Naive thymus-derived CD4-positive, alpha-beta T cell (primary cell): Measurements from ENCODE around the gene BBS9. TPM values are rescaled to one million over a fixed set of nuclear protein-coding genes. Genes with fewer than 3 reads are reported as not detected.

Experiments used
- ATAC-seq: fragments of 150-1000 bp; cut with Tn5 transposase; 2 replicates; pipeline ENCODE4 v1.10.0; 2021; ENCODE audit warnings: mild to moderate bottlenecking, moderate library complexity
- CTCF ChIA-PET: fragments of 350-600 bp; sonication (Branson Sonifier 250); formaldehyde crosslinking; loops from one replicate; lab custom pipeline; 2021; ENCODE audit warnings: antibody characterized with exemption; lab: Charles Lee
- POLR2A ChIA-PET: fragments of 350-600 bp; sonication (Branson Sonifier 250); formaldehyde crosslinking; loops from one replicate; lab custom pipeline; 2021; ENCODE audit warnings: antibody characterized with exemption, inconsistent platforms; lab: Charles Lee
- DNase-seq, 9 donors: peaks; one replicate each; pipeline versions ENCODE4 v3.0.0 to v3.0.0-alpha.2; 2020 to 2022; ENCODE audit warnings: mixed read lengths in 1 of 9
- H3K27ac ChIP-seq: one replicate; pipeline ENCODE4 v1.7.0; 2013; ENCODE audit warnings: mild to moderate bottlenecking, low read depth, low read length, moderate library complexity
- H3K27me3 ChIP-seq, 2 donors: one replicate each; pipeline ENCODE4 v1.7.0; 2013; ENCODE audit warnings: low read length in 2 of 2, mild to moderate bottlenecking in 2 of 2, moderate library complexity in 2 of 2; ENCODE audit not compliant: control insufficient read depth in 2 of 2, insufficient read depth in 2 of 2
- H3K36me3 ChIP-seq, 3 experiments: 1 replicate in 2 of 3; 2 replicates in 1 of 3; pipeline ENCODE4 v1.7.0; 2013; ENCODE audit warnings: low read length in 3 of 3, mild to moderate bottlenecking in 3 of 3, moderate library complexity in 1 of 3; ENCODE audit not compliant: insufficient read depth in 3 of 3, control insufficient read depth in 2 of 3
- H3K4me1 ChIP-seq, 2 donors: one replicate each; pipeline ENCODE4 v1.7.0; 2013; ENCODE audit warnings: low read length in 2 of 2, mild to moderate bottlenecking in 2 of 2, moderate library complexity in 1 of 2; ENCODE audit not compliant: control insufficient read depth in 2 of 2, insufficient read depth in 2 of 2
- H3K4me3 ChIP-seq: 2 replicates; pipeline ENCODE4 v1.7.0; 2013; ENCODE audit warnings: mild to moderate bottlenecking, low read length
- H3K9me3 ChIP-seq, 3 experiments: 1 replicate in 2 of 3; 2 replicates in 1 of 3; pipeline ENCODE4 v1.7.0; 2013; ENCODE audit warnings: low read length in 3 of 3; ENCODE audit not compliant: control insufficient read depth in 2 of 3
- H3K27ac Mint-ChIP-seq, 9 donors: one replicate each; pipeline ENCODE4 v1.8.0; 2020 to 2022; ENCODE audit warnings: mixed read lengths in 9 of 9, mild to moderate bottlenecking in 8 of 9, moderate library complexity in 5 of 9, inconsistent platforms in 2 of 9
- H3K27me3 Mint-ChIP-seq, 5 donors: one replicate each; pipeline ENCODE4 v1.8.0; 2021 to 2022; ENCODE audit warnings: mixed read lengths in 5 of 5, mild to moderate bottlenecking in 1 of 5
- H3K36me3 Mint-ChIP-seq, 5 donors: one replicate each; pipeline ENCODE4 v1.8.0; 2020 to 2022; ENCODE audit warnings: mixed read lengths in 5 of 5, mild to moderate bottlenecking in 3 of 5, inconsistent platforms in 1 of 5
- H3K4me1 Mint-ChIP-seq, 7 donors: one replicate each; pipeline ENCODE4 v1.8.0; 2020 to 2022; ENCODE audit warnings: mixed read lengths in 7 of 7, mild to moderate bottlenecking in 3 of 7, inconsistent platforms in 1 of 7
- H3K4me3 Mint-ChIP-seq, 10 donors: one replicate each; pipeline ENCODE4 v1.8.0; 2020 to 2022; ENCODE audit warnings: mild to moderate bottlenecking in 10 of 10, mixed read lengths in 10 of 10, moderate library complexity in 6 of 10, inconsistent platforms in 2 of 10
- H3K9me3 Mint-ChIP-seq, 11 donors: one replicate each; pipeline ENCODE4 v1.8.0; 2020 to 2022; ENCODE audit warnings: mixed read lengths in 11 of 11, mild to moderate bottlenecking in 4 of 11, inconsistent platforms in 1 of 11, moderate library complexity in 1 of 11
- intact Hi-C, 2 donors: fragments of 100-400 bp; cut with micrococcal nuclease; formaldehyde crosslinking; loops; one replicate each; pipeline ENCODE4 v1.15.1; 2023
- polyA plus RNA-seq, 2 donors: library from polyadenylated mRNA; unstranded; fragments of 300-500 nt; fragmentation: Illumina TruSeq; gene quantifications; one replicate each; pipeline ENCODE4 v1.2.3, GENCODE V29; 2021
- total RNA-seq, 6 experiments: library from RNA in 5 of 6; stranded (reverse) in 5 of 6; gene quantifications; 1 replicate in 5 of 6; 2 replicates in 1 of 6; pipeline ENCODE4 v1.2.3 and lab custom pipeline; 2021 to 2026

The BBS9 gene
- total RNA-seq (10 to 100 TPM; 11.7 to 31.0 (median 28.3) TPM), polyA plus RNA-seq (10 to 100 TPM; 11.1 to 13.1 TPM), total RNA-seq (lab: John Stamatoyannopoulos, UW) (37.8 reads per million, percentile 65 among the genes with 10 or more reads in this experiment)

- no peaks in the 10 kb centered on the region for H3K36me3 ChIP-seq
- Mint-ChIP-seq H3K27ac (peak within 1 kb of the TSS; percentile 84 to 97 (median 91)), H3K9me3 (peaks cover 0 to 3% (median 0%) of the 10 kb centered on the region in 11 donors), H3K36me3 (peaks cover 0 to 4% (median 0%) of the 10 kb centered on the region in 5 donors), H3K4me1 (peaks cover 13 to 36% (median 25%) of the 10 kb centered on the region in 7 donors), H3K4me3 (peak within 1 kb of the TSS; percentile 94 to 99 (median 97)), H3K27me3 (peaks cover 0 to 18% (median 0%) of the 10 kb centered on the region in 5 donors)
- H3K27ac ChIP-seq, result peak within 1 kb of the TSS; percentile 78
- ChIA-PET CTCF (interaction anchor here (1.2 kb wide), 1 partner anchor 21 kb away, joined by 5 read pairs; no protein-coding TSS in a partner anchor), POLR2A (interaction anchor here (0.6 to 1.8 kb wide), 3 partner anchors 67 to 89 kb away, joined by 3 to 9 read pairs (median 5); partner anchors contain the start of gene NT5C3A)
- intact Hi-C loops, result loop anchor here (1.0 to 5.0 kb wide), 12 partner anchors 20 to 1908 kb away; partner anchors contain the start of genes AVL9 (in 2 of the 2), LSM5 (in 2 of the 2), RP9 (in 2 of the 2) and DPY19L1 (in 1 of the 2)
- DNase-seq (peak; percentile 83 to 90 (median 88)), ATAC-seq (peak; percentile 97)
- peak within 1 kb of the TSS; percentile 80 for H3K4me3 ChIP-seq
- H3K9me3 ChIP-seq, result no peaks in the 10 kb centered on the region
- H3K4me1 ChIP-seq, result peaks cover 6 to 9% of the 10 kb centered on the region in 2 donors
- no peaks in the 10 kb centered on the region for H3K27me3 ChIP-seq
Observed at GRCh38 chr7:33128990-33129805, at the start of gene BBS9. TSS of gene BBS9 (plus strand) at chr7:33129564. CDS start at chr7:33146253, 16,689 bp downstream.

GRCh38 chr7:33079763-33080690, 49.3 kb upstream of the BBS9 start:
- ATAC-seq, result no peak
- peaks cover 8 to 22% (median 15%) of the 10 kb centered on the region in 7 donors for H3K4me1 Mint-ChIP-seq
- Histone ChIP-seq H3K9me3 (no peaks in the 10 kb centered on the region), H3K4me3 (no peak overlapping the region), H3K36me3 (no peaks in the 10 kb centered on the region), H3K27ac (no peak overlapping the region), H3K4me1 (peaks cover 12 to 15% of the 10 kb centered on the region in 2 donors), H3K27me3 (no peaks in the 10 kb centered on the region)
- no peaks in the 10 kb centered on the region for H3K36me3 Mint-ChIP-seq
- peaks cover 0 to 40% (median 0%) of the 10 kb centered on the region in 5 donors for H3K27me3 Mint-ChIP-seq
- ChIA-PET CTCF (no interaction called here), POLR2A (no interaction called here)
- intact Hi-C loops, result no loop called here
- H3K9me3 Mint-ChIP-seq, result peaks cover 0 to 2% (median 0%) of the 10 kb centered on the region in 11 donors
- no peak overlapping the region for H3K27ac Mint-ChIP-seq
- no peak overlapping the region for H3K4me3 Mint-ChIP-seq
- DNase-seq, result no peak

GRCh38 chr7:33087356-33087755, 42.0 kb upstream of the BBS9 start:
- Histone ChIP-seq H3K27ac (no peak overlapping the region), H3K36me3 (peaks cover 0 to under 1% (median 0%) of the 10 kb centered on the region in 3 experiments), H3K27me3 (no peaks in the 10 kb centered on the region), H3K9me3 (no peaks in the 10 kb centered on the region), H3K4me1 (no peaks in the 10 kb centered on the region), H3K4me3 (no peak overlapping the region)
- Mint-ChIP-seq H3K9me3 (peaks cover 0 to 6% (median 0%) of the 10 kb centered on the region in 11 donors), H3K4me3 (no peak overlapping the region), H3K36me3 (no peaks in the 10 kb centered on the region), H3K27ac (no peak overlapping the region), H3K27me3 (peaks cover 0 to 11% (median 0%) of the 10 kb centered on the region in 5 donors), H3K4me1 (no peaks in the 10 kb centered on the region)
- ChIA-PET CTCF (no interaction called here), POLR2A (no interaction called here)
- intact Hi-C loops, result no loop called here
- ATAC-seq (no peak), DNase-seq (no peak)

GRCh38 chr7:33087858-33088257, 41.5 kb upstream of the BBS9 start:
- CTCF ChIA-PET, result interaction anchor here (0.5 kb wide), 1 partner anchor 147 kb away, joined by 3 read pairs; no protein-coding TSS in a partner anchor
- intact Hi-C loops, result no loop called here
- no peaks in the 10 kb centered on the region for H3K9me3 ChIP-seq
- no peaks in the 10 kb centered on the region for H3K4me1 ChIP-seq
- Mint-ChIP-seq H3K27me3 (peaks cover 0 to 9% (median 0%) of the 10 kb centered on the region in 5 donors), H3K9me3 (peaks cover 0 to 6% (median 0%) of the 10 kb centered on the region in 11 donors), H3K27ac (no peak overlapping the region), H3K4me3 (no peak overlapping the region), H3K36me3 (peaks cover 0 to 4% (median 0%) of the 10 kb centered on the region in 5 donors), H3K4me1 (no peaks in the 10 kb centered on the region)
- H3K36me3 ChIP-seq, result peaks cover 0 to 6% (median 0%) of the 10 kb centered on the region in 3 experiments
- POLR2A ChIA-PET, result no interaction called here
- ATAC-seq (no peak), DNase-seq (no peak)
- no peak overlapping the region for H3K27ac ChIP-seq
- H3K4me3 ChIP-seq, result no peak overlapping the region
- H3K27me3 ChIP-seq, result no peaks in the 10 kb centered on the region

- Histone ChIP-seq H3K4me1 (no peaks in the 10 kb centered on the region), H3K9me3 (no peaks in the 10 kb centered on the region), H3K4me3 (no peak overlapping the region), H3K27me3 (no peaks in the 10 kb centered on the region), H3K27ac (no peak overlapping the region), H3K36me3 (peaks cover 0 to 16% (median 0%) of the 10 kb centered on the region in 3 experiments)
- DNase-seq (no peak), ATAC-seq (no peak)
- Mint-ChIP-seq H3K9me3 (peaks cover 0 to 6% (median 0%) of the 10 kb centered on the region in 11 donors), H3K27ac (no peak overlapping the region), H3K4me3 (no peak overlapping the region), H3K4me1 (no peaks in the 10 kb centered on the region), H3K27me3 (peaks cover 0 to 3% (median 0%) of the 10 kb centered on the region in 5 donors), H3K36me3 (peaks cover 0 to 13% (median 2%) of the 10 kb centered on the region in 5 donors)
- intact Hi-C loops, result no loop called here
- POLR2A ChIA-PET, result no interaction called here
- CTCF ChIA-PET, result no interaction called here
Observed at GRCh38 chr7:33089142-33089541, 40.2 kb upstream of the BBS9 start.

- H3K36me3 ChIP-seq, result peaks cover 0 to 28% (median 2%) of the 10 kb centered on the region in 3 experiments
- intact Hi-C loops, result no loop called here
- no peaks in the 10 kb centered on the region for H3K9me3 ChIP-seq
- peaks cover 5 to 22% (median 10%) of the 10 kb centered on the region in 5 donors for H3K36me3 Mint-ChIP-seq
- DNase-seq (no peak), ATAC-seq (no peak)
- H3K4me3 Mint-ChIP-seq, result no peak overlapping the region
- no peak overlapping the region for H3K27ac Mint-ChIP-seq
- H3K4me3 ChIP-seq, result no peak overlapping the region
- H3K27me3 Mint-ChIP-seq, result no peaks in the 10 kb centered on the region
- ChIA-PET POLR2A (no interaction called here), CTCF (no interaction called here)
- H3K27me3 ChIP-seq, result no peaks in the 10 kb centered on the region
- H3K4me1 ChIP-seq, result no peaks in the 10 kb centered on the region
- H3K9me3 Mint-ChIP-seq, result peaks cover 0 to 3% (median 0%) of the 10 kb centered on the region in 11 donors
- no peaks in the 10 kb centered on the region for H3K4me1 Mint-ChIP-seq
- H3K27ac ChIP-seq, result no peak overlapping the region
Observed at GRCh38 chr7:33091111-33091531, 38.2 kb upstream of the BBS9 start.
